Right forelimb (tissue), 1 donor: ENCODE results near the gene COQ4.

Source experiments
- DNase-seq: peaks from one replicate; pipeline ENCODE4 v3.0.0-alpha.2; 2018

The COQ4 gene

GRCh38 chr9:128342971-128343680 is 20.5 kb downstream of the COQ4 start:
- no peak for DNase-seq

GRCh38 chr9:128343855-128344254 is 21.2 kb downstream of the COQ4 start:
- no peak for DNase-seq

GRCh38 chr9:128344931-128345605 is 22.4 kb downstream of the COQ4 start:
- no peak for DNase-seq

GRCh38 chr9:128349125-128349524 is 26.5 kb downstream of the COQ4 start:
- DNase-seq: no peak

- no peak for DNase-seq
These were observed 27.1 kb downstream of the COQ4 start for GRCh38 chr9:128349772-128350171.

- no peak for DNase-seq
These were observed 32.8 kb downstream of the COQ4 start for GRCh38 chr9:128355451-128355850.

GRCh38 chr9:128358090-128358489 is 35.5 kb downstream of the COQ4 start:
- no peak for DNase-seq

- DNase-seq: no peak
These were observed 36.2 kb downstream of the COQ4 start for GRCh38 chr9:128358861-128359260.

GRCh38 chr9:128360826-128361225 is 38.2 kb downstream of the COQ4 start:
- no peak for DNase-seq

- no peak for DNase-seq
These were observed 38.8 kb downstream of the COQ4 start for GRCh38 chr9:128361296-128361985.

GRCh38 chr9:128361986-128362646 is 39.5 kb downstream of the COQ4 start:
- DNase-seq: peak; percentile 92

GRCh38 chr9:128362774-128363173 is 40.1 kb downstream of the COQ4 start:
- no peak for DNase-seq

- DNase-seq: no peak
These were observed 42.9 kb downstream of the COQ4 start for GRCh38 chr9:128365525-128365924.

GRCh38 chr9:128369024-128369706 is 46.5 kb downstream of the COQ4 start:
- DNase-seq: no peak

- no peak for DNase-seq
These were observed 47.7 kb downstream of the COQ4 start for GRCh38 chr9:128370367-128370751.

GRCh38 chr9:128370752-128371629 is 48.4 kb downstream of the COQ4 start, which contains the start of gene URM1:
URM1 (plus strand) TSS chr9:128371374; CDS start chr9:128371381, 7 bp downstream.
- DNase-seq: peak; percentile 98

- no peak for DNase-seq
These were observed 49.0 kb downstream of the COQ4 start for GRCh38 chr9:128371630-128372117.

- no peak for DNase-seq
These were observed 49.6 kb downstream of the COQ4 start for GRCh38 chr9:128372188-128372641.

GRCh38 chr9:128372784-128373183 is 50.1 kb downstream of the COQ4 start:
- no peak for DNase-seq

GRCh38 chr9:128374221-128374675 is 51.6 kb downstream of the COQ4 start:
- no peak for DNase-seq

- DNase-seq: no peak
These were observed 53.2 kb downstream of the COQ4 start for GRCh38 chr9:128375865-128376264.
